Peyer's patch (tissue), 4 donors: ENCODE data around the gene TPP2.

Experiments used
- POLR2A ChIP-seq, 2 donors: fragments of 450-650 bp; IDR thresholded peaks; one replicate each; pipeline ENCODE4 v1.5.1; 2017; ENCODE audit warnings: antibody characterized with exemption in 2 of 2, mild to moderate bottlenecking in 2 of 2, moderate library complexity in 2 of 2
- TF ChIP-seq, protein P1 (sequence below), 6 experiments: fragments of 450-650 bp in 4 of 6; fragments of 200-600 bp in 2 of 6; sonication (generic) in 1 of 6; IDR thresholded peaks; one replicate each; pipeline ENCODE4 v1.5.1; 2017 to 2019; ENCODE audit warnings: antibody characterized with exemption in 6 of 6, mild to moderate bottlenecking in 3 of 6, moderate library complexity in 1 of 6

DNA sequence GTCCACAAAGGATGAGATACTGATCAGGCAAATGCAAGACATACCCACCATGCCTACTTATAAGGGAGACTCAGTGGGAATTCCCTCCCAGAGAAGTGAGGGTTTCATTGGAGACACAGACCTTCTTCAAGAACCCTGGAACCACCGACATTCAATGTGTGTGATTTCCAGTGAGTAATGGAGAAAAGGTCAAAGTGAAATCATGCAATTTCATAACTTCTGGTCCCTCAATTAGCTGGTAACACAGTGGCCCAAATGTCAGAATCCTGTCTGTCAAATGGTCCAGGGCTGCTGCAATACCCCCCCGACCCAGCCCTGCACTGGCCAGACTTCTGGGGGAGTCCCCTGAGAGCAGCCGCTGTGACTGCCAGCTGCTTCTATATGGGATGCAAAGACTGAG is 102.7 kb downstream of the TPP2 start:
- TF ChIP-seq, protein P1, sequence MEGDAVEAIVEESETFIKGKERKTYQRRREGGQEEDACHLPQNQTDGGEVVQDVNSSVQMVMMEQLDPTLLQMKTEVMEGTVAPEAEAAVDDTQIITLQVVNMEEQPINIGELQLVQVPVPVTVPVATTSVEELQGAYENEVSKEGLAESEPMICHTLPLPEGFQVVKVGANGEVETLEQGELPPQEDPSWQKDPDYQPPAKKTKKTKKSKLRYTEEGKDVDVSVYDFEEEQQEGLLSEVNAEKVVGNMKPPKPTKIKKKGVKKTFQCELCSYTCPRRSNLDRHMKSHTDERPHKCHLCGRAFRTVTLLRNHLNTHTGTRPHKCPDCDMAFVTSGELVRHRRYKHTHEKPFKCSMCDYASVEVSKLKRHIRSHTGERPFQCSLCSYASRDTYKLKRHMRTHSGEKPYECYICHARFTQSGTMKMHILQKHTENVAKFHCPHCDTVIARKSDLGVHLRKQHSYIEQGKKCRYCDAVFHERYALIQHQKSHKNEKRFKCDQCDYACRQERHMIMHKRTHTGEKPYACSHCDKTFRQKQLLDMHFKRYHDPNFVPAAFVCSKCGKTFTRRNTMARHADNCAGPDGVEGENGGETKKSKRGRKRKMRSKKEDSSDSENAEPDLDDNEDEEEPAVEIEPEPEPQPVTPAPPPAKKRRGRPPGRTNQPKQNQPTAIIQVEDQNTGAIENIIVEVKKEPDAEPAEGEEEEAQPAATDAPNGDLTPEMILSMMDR (IDR thresholded peaks at IDR 0.05), result no peak
- no peak for TF ChIP-seq POLR2A (IDR thresholded peaks at IDR 0.05)
